Progenitor cell of endocrine pancreas (in vitro differentiated cells): ENCODE measurements around the gene DSCAML1. TPM values are rescaled to one million over a fixed set of nuclear protein-coding genes. Genes with fewer than 3 reads are reported as not detected.

Source experiments
- DNase-seq: peaks from one replicate; pipeline ENCODE4 v3.0.0; 2021; ENCODE audit warnings: low spot score; ENCODE audit not compliant: unreplicated experiment
- H3K27ac Mint-ChIP-seq: 2 replicates; pipeline ENCODE4 v1.8.0; 2021; ENCODE audit warnings: mild to moderate bottlenecking, moderate library complexity, mixed read lengths
- H3K27me3 Mint-ChIP-seq: 2 replicates; pipeline ENCODE4 v1.8.0; 2021; ENCODE audit warnings: mixed read lengths
- H3K36me3 Mint-ChIP-seq: 2 replicates; pipeline ENCODE4 v1.8.0; 2022; ENCODE audit warnings: mixed read lengths; ENCODE audit not compliant: insufficient read depth
- H3K4me1 Mint-ChIP-seq: 2 replicates; pipeline ENCODE4 v1.8.0; 2021; ENCODE audit warnings: low read depth, mixed read lengths
- H3K4me3 Mint-ChIP-seq: 2 replicates; pipeline ENCODE4 v1.8.0; 2021; ENCODE audit warnings: low read depth, mild to moderate bottlenecking, moderate library complexity, mixed read lengths
- H3K9me3 Mint-ChIP-seq: 2 replicates; pipeline ENCODE4 v1.8.0; 2021; ENCODE audit warnings: low read depth, mixed read lengths
- CTCF ChIP-seq: fragments of 200-600 bp; sonication (generic); IDR thresholded peaks from one replicate; pipeline ENCODE4 v1.5.0; 2021; ENCODE audit warnings: antibody characterized with exemption, mild to moderate bottlenecking; ENCODE audit not compliant: unreplicated experiment
- total RNA-seq: library from RNA; stranded (reverse); gene quantifications from 2 replicates; pipeline ENCODE4 v1.2.1, GENCODE V29; 2021

Gene DSCAML1
- total RNA-seq, 1 donor from 2014 or later = 2.7 TPM

- Mint-ChIP-seq H3K27ac (no peak overlapping the region), H3K9me3 (no peaks in the 10 kb centered on the region), H3K27me3 (peaks cover 51% of the 10 kb centered on the region), H3K4me3 (no peak overlapping the region), H3K4me1 (no peaks in the 10 kb centered on the region), H3K36me3 (no peaks in the 10 kb centered on the region)
- DNase-seq = no peak
- no peak for TF ChIP-seq CTCF
These were observed 323.4 kb downstream of the DSCAML1 start for GRCh38 chr11:117473481-117474091.

- H3K27ac Mint-ChIP-seq = no peak overlapping the region
- no peak for DNase-seq
- no peaks in the 10 kb centered on the region for H3K36me3 Mint-ChIP-seq
- H3K9me3 Mint-ChIP-seq = no peaks in the 10 kb centered on the region
- H3K4me1 Mint-ChIP-seq = no peaks in the 10 kb centered on the region
- H3K4me3 Mint-ChIP-seq = no peak overlapping the region
- H3K27me3 Mint-ChIP-seq = peaks cover 45% of the 10 kb centered on the region
- TF ChIP-seq CTCF = no peak
These were observed 325.2 kb downstream of the DSCAML1 start for GRCh38 chr11:117471776-117472175.

DNA sequence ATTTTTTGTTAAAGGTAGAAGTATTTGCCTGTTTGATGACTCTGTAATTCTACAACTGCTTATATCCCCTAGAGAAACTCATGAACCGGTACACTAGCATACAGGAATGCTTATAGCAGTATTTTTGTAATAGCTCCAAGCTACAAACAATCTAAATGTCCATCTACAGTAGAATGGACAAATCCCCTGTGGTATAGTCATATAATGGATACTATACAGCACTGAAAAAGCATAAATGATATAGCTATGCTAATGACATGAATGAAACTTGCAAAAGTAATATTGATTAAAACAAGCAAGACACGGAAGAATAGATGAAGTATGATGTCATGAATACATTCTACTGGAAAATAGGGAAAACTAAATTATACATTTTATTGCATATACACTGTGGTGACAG is 326.4 kb downstream of the DSCAML1 start:
- no peak for DNase-seq
- TF ChIP-seq CTCF = no peak
- Mint-ChIP-seq H3K4me1 (no peaks in the 10 kb centered on the region), H3K27ac (no peak overlapping the region), H3K36me3 (no peaks in the 10 kb centered on the region), H3K4me3 (no peak overlapping the region), H3K9me3 (no peaks in the 10 kb centered on the region), H3K27me3 (peaks cover 37% of the 10 kb centered on the region)

- no peak overlapping the region for H3K4me3 Mint-ChIP-seq
- H3K4me1 Mint-ChIP-seq = no peaks in the 10 kb centered on the region
- H3K9me3 Mint-ChIP-seq = no peaks in the 10 kb centered on the region
- DNase-seq = no peak
- H3K27ac Mint-ChIP-seq = no peak overlapping the region
- TF ChIP-seq CTCF = no peak
- peaks cover 37% of the 10 kb centered on the region for H3K27me3 Mint-ChIP-seq
- no peaks in the 10 kb centered on the region for H3K36me3 Mint-ChIP-seq
These were observed 328.1 kb downstream of the DSCAML1 start for GRCh38 chr11:117468888-117469287.

GRCh38 chr11:117467770-117468169 is 329.2 kb downstream of the DSCAML1 start:
- TF ChIP-seq CTCF = no peak
- Mint-ChIP-seq H3K27me3 (peaks cover 41% of the 10 kb centered on the region), H3K4me3 (no peak overlapping the region), H3K36me3 (no peaks in the 10 kb centered on the region), H3K4me1 (no peaks in the 10 kb centered on the region), H3K27ac (no peak overlapping the region), H3K9me3 (no peaks in the 10 kb centered on the region)
- DNase-seq = no peak
